K562 (cell line): Measurements from ENCODE around the gene CALD1. TPM values are rescaled to one million over a fixed set of nuclear protein-coding genes. Genes with fewer than 3 reads are reported as not detected.

Experiments
- HMGN3 ChIP-seq: IDR thresholded peaks from 2 replicates; pipeline ENCODE4 v1.6.1; 2011; ENCODE audit warnings: borderline replicate concordance, low read depth, mild to moderate bottlenecking, mixed read lengths, low read length; ENCODE audit not compliant: insufficient read length; ENCODE audit errors: extremely low read depth
- JUND ChIP-seq, 2 experiments: IDR thresholded peaks; 2 replicates in 1 of 2; 3 replicates in 1 of 2; pipeline ENCODE4 v1.6.1; 2011; ENCODE audit warnings: borderline replicate concordance in 2 of 2, low read depth in 2 of 2, low read length in 2 of 2, improper control_type of control experiment in 1 of 2, missing biosample characterization in 1 of 2, missing genetic modification characterization in 1 of 2, missing genetic modification reagents in 1 of 2
- KLF1 ChIP-seq: fragments of 450-650 bp; IDR thresholded peaks from 2 replicates; pipeline ENCODE4 v1.6.1; 2016; ENCODE audit warnings: missing genetic modification characterization, missing compliant biosample characterization
- MYC ChIP-seq, 2 experiments: fragments of 250-450 bp in 1 of 2; sonication (Bioruptor Pico) in 1 of 2; IDR thresholded peaks; 2 replicates each; pipeline versions ENCODE4 v1.5.1 to v1.6.1; 2012 to 2021; ENCODE audit warnings: low read depth in 2 of 2, borderline replicate concordance in 1 of 2, improper control_type of control experiment in 1 of 2, low read length in 1 of 2, mild to moderate bottlenecking in 1 of 2, moderate library complexity in 1 of 2
- PRPF4 ChIP-seq: fragments of 200-400 bp; formaldehyde crosslinking; IDR thresholded peaks from one replicate; pipeline ENCODE4 v1.6.1; 2017; ENCODE audit warnings: low read length, low read depth, mild to moderate bottlenecking; ENCODE audit not compliant: insufficient read depth, poor library complexity, severe bottlenecking
- PTRF ChIP-seq: fragments of 450-650 bp; IDR thresholded peaks from 2 replicates; pipeline ENCODE4 v1.6.1; 2016; ENCODE audit warnings: mild to moderate bottlenecking, missing genetic modification characterization, missing compliant biosample characterization
- SLC30A9 ChIP-seq: fragments of 250-450 bp; sonication (Bioruptor Pico); IDR thresholded peaks from 2 replicates; pipeline ENCODE4 v1.8.0; 2022; ENCODE audit warnings: mild to moderate bottlenecking, moderate library complexity
- TOE1 ChIP-seq, 2 experiments: fragments of 450-650 bp in 1 of 2; sonication (generic) in 1 of 2; formaldehyde crosslinking in 1 of 2; IDR thresholded peaks; 2 replicates each; pipeline versions ENCODE4 v1.7.1 to v1.8.0; 2016 to 2022; ENCODE audit warnings: borderline replicate concordance in 2 of 2, mild to moderate bottlenecking in 2 of 2, antibody characterized with exemption in 1 of 2, inconsistent platforms in 1 of 2, low read depth in 1 of 2, missing genetic modification reagents in 1 of 2, moderate library complexity in 1 of 2
- ZNF408 ChIP-seq: fragments of 250-450 bp; sonication (Bioruptor Pico); IDR thresholded peaks from 2 replicates; pipeline ENCODE4 v1.4.0; 2020; ENCODE audit warnings: low read depth, mild to moderate bottlenecking, moderate library complexity
- polyA plus RNA-seq, 8 experiments: library from polyadenylated mRNA; depleted of rRNA in 4 of 8; stranded (reverse) in 5 of 8; unstranded in 3 of 8; fragments of >200 nt; fragmentation: Nextera tagmentation in 2 of 8; fragmentation: Illumina TruSeq in 1 of 8; extraction: Ambion mirVana in 2 of 8; extraction: Trizol in 1 of 8; gene quantifications; 2 replicates each; pipeline versions ENCODE4 v1.2.1 to v1.2.3, GENCODE V29; 2011 to 2014; ENCODE audit warnings: inconsistent platforms in 1 of 8, missing spikeins in 1 of 8
- total RNA-seq, 7 experiments: library from RNA; depleted of rRNA in 6 of 7; stranded (reverse); fragments of >200 nt in 6 of 7; fragmentation: Illumina TruSeq in 2 of 7; extraction: Trizol in 2 of 7; gene quantifications; 2 replicates each; pipeline versions ENCODE4 v1.2.1 to v1.2.3, GENCODE V29; 2011 to 2021; ENCODE audit warnings: low replicate concordance in 1 of 7
- TF ChIP-seq, protein P1 (sequence below): fragments of 250-450 bp; sonication (Bioruptor Pico); IDR thresholded peaks from 2 replicates; pipeline ENCODE4 v1.8.0; 2022; ENCODE audit warnings: moderate library complexity, mild to moderate bottlenecking, inconsistent platforms

CALD1 gene
- total and polyA plus RNA-seq, 9 of the 15 experiments (the other 6 are each of a cell fraction or from before 2014, with no cell fraction given): 0.40 TPM; not detected in 8

DNA sequence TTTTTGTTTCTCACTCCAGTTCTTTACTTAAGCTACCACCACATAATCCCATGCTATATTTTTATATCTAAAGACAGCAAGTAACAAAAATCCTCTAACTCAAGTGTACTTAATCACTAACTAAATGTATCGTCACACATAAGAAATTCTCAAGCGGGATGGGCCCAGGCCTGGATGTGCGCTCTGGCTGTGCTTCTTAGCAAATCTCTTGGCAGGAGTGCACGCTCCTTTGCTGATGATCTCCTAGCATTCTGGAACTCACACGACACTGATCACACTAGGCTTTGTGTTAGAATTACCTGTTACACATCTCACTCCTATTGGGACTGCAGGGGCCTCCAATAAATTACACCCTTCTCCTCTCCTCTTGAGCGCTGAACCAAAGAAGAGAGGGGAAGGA is 46.7 kb upstream of the CALD1 start (continued):
- TF ChIP-seq TOE1 (IDR thresholded peaks at IDR 0.05; ENCODE audit: borderline replicate concordance) (no peak), TOE1 (CRISPR knock-in tag; IDR thresholded peaks at IDR 0.05; ENCODE audit: borderline replicate concordance, low read depth) (no peak), SLC30A9 (CRISPR knock-in tag) (no peak), JUND (IDR thresholded peaks at IDR 0.05; ENCODE audit: borderline replicate concordance, low read depth, low read length) (no peak), JUND (tag; IDR thresholded peaks at IDR 0.05; ENCODE audit: borderline replicate concordance, low read depth, low read length) (no peak), HMGN3 (no peak), PRPF4 (no peak), ZNF408 (CRISPR knock-in tag) (no peak), MYC (IDR thresholded peaks at IDR 0.05; ENCODE audit: low read depth, low read length) (no peak), MYC (CRISPR knock-in tag; IDR thresholded peaks at IDR 0.05; ENCODE audit: borderline replicate concordance, low read depth) (no peak), KLF1 (no peak), PTRF (no peak)
- TF ChIP-seq, protein P1, sequence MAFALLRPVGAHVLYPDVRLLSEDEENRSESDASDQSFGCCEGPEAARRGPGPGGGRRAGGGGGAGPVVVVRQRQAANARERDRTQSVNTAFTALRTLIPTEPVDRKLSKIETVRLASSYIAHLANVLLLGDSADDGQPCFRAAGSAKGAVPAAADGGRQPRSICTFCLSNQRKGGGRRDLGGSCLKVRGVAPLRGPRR: no peak
